WTC11 (cell line): Measurements from ENCODE around the gene ZSCAN21. TPM values are rescaled to one million over a fixed set of nuclear protein-coding genes. Genes with fewer than 3 reads are reported as not detected.
"Not testable (repeated sequence)": the region's sequence is repeated elsewhere in the genome, so short reads cannot be mapped to it uniquely, and the experiment has no call there.

Experiments
- ATAC-seq: fragments of 200-7000 bp; cut with Tn5 transposase; 2 replicates; pipeline ENCODE4 v1.10.0; 2021; ENCODE audit warnings: mild to moderate bottlenecking, moderate library complexity
- CTCF ChIA-PET: fragments of 300-600 bp; sonication (Branson Sonifier 250); formaldehyde crosslinking; loops from one replicate; lab custom pipeline; 2021; ENCODE audit warnings: antibody characterized with exemption; lab: Charles Lee
- POLR2A ChIA-PET: fragments of 350-600 bp; sonication (Branson Sonifier 250); formaldehyde crosslinking; loops from one replicate; lab custom pipeline; 2021; ENCODE audit warnings: antibody characterized with exemption; lab: Charles Lee
- DNase-seq: peaks from one replicate; pipeline ENCODE4 v3.0.0; 2021; ENCODE audit warnings: low spot score
- H3K27ac Mint-ChIP-seq: 2 replicates; pipeline ENCODE4 v1.8.0; 2021; ENCODE audit warnings: mixed read lengths
- H3K27me3 Mint-ChIP-seq: 2 replicates; pipeline ENCODE4 v1.8.0; 2021; ENCODE audit warnings: low read depth, mild to moderate bottlenecking, moderate library complexity, mixed read lengths
- H3K36me3 Mint-ChIP-seq: 2 replicates; pipeline ENCODE4 v1.8.0; 2021; ENCODE audit warnings: mixed read lengths
- H3K4me1 Mint-ChIP-seq: 2 replicates; pipeline ENCODE4 v1.8.0; 2022; ENCODE audit warnings: mixed read lengths
- H3K4me3 Mint-ChIP-seq: 2 replicates; pipeline ENCODE4 v1.8.0; 2021; ENCODE audit warnings: mild to moderate bottlenecking, moderate library complexity, mixed read lengths
- H3K9me3 Mint-ChIP-seq: 2 replicates; pipeline ENCODE4 v1.8.0; 2021; ENCODE audit warnings: mixed read lengths
- CREB1 ChIP-seq: sonication (generic); formaldehyde crosslinking; IDR thresholded peaks from 2 replicates; pipeline ENCODE4 v1.8.0; 2023; ENCODE audit warnings: mild to moderate bottlenecking, missing genetic modification reagents
- FOXJ3 ChIP-seq: sonication (generic); formaldehyde crosslinking; IDR thresholded peaks from 2 replicates; pipeline ENCODE4 v1.9.0; 2021; ENCODE audit warnings: missing genetic modification reagents, mild to moderate bottlenecking, borderline replicate concordance
- GABPB1 ChIP-seq: sonication (generic); formaldehyde crosslinking; IDR thresholded peaks from 2 replicates; pipeline ENCODE4 v1.8.1; 2023; ENCODE audit warnings: mild to moderate bottlenecking, missing genetic modification reagents
- GRHL2 ChIP-seq: fragments of 250-450 bp; sonication (Bioruptor Pico); IDR thresholded peaks from 2 replicates; pipeline ENCODE4 v1.8.0; 2022; ENCODE audit warnings: mild to moderate bottlenecking, moderate library complexity; ENCODE audit not compliant: insufficient replicate concordance, severe bottlenecking
- NFATC4 ChIP-seq: fragments of 250-450 bp; sonication (Bioruptor Pico); IDR thresholded peaks from 2 replicates; pipeline ENCODE4 v1.9.0; 2021; ENCODE audit warnings: mild to moderate bottlenecking
- NFYB ChIP-seq: sonication (generic); formaldehyde crosslinking; conservative IDR thresholded peaks from 2 replicates; pipeline ENCODE4 v1.8.0; 2022; ENCODE audit warnings: low read depth, missing genetic modification reagents
- PRRX2 ChIP-seq: fragments of 250-450 bp; sonication (Bioruptor Pico); IDR thresholded peaks from 2 replicates; pipeline ENCODE4 v1.8.0; 2021; ENCODE audit warnings: mild to moderate bottlenecking
- SMAD3 ChIP-seq: sonication (generic); formaldehyde crosslinking; IDR thresholded peaks from 2 replicates; pipeline ENCODE4 v1.8.0; 2022; ENCODE audit warnings: missing genetic modification reagents, mild to moderate bottlenecking, borderline replicate concordance
- SMAD4 ChIP-seq: sonication (generic); formaldehyde crosslinking; IDR thresholded peaks from 2 replicates; pipeline ENCODE4 v1.8.0; 2022; ENCODE audit warnings: mild to moderate bottlenecking, missing genetic modification reagents
- ZNF416 ChIP-seq: fragments of 250-450 bp; sonication (Bioruptor Pico); IDR thresholded peaks from 2 replicates; pipeline ENCODE4 v1.9.0; 2021; ENCODE audit warnings: mild to moderate bottlenecking, inconsistent platforms
- total RNA-seq: library from RNA; stranded (reverse); gene quantifications from 3 replicates; pipeline ENCODE4 v1.2.3, GENCODE V29; 2021
- TF ChIP-seq, protein P1 (sequence below): sonication (generic); formaldehyde crosslinking; IDR thresholded peaks from 2 replicates; pipeline ENCODE4 v1.8.1; 2022; ENCODE audit warnings: mild to moderate bottlenecking, missing genetic modification reagents, moderate library complexity, borderline replicate concordance
- TF ChIP-seq, protein P2 (sequence below): sonication (generic); formaldehyde crosslinking; conservative IDR thresholded peaks from 2 replicates; pipeline ENCODE4 v1.8.1; 2023; ENCODE audit warnings: mild to moderate bottlenecking, low read depth, missing genetic modification reagents, moderate library complexity
- TF ChIP-seq, protein P3 (sequence below): fragments of 250-450 bp; sonication (Bioruptor Pico); IDR thresholded peaks from 2 replicates; pipeline ENCODE4 v1.9.0; 2021; ENCODE audit warnings: mild to moderate bottlenecking
- TF ChIP-seq, protein P4 (sequence below): sonication (generic); formaldehyde crosslinking; IDR thresholded peaks from 2 replicates; pipeline ENCODE4 v1.8.1; 2023; ENCODE audit warnings: mild to moderate bottlenecking, moderate library complexity, missing genetic modification reagents
- TF ChIP-seq, protein P5 (sequence below): sonication (generic); formaldehyde crosslinking; IDR thresholded peaks from 2 replicates; pipeline ENCODE4 v1.8.0; 2023; ENCODE audit warnings: missing genetic modification reagents

Gene ZSCAN21
- total RNA-seq, 1 experiment from 2014 or later, result 25.5 TPM

DNA sequence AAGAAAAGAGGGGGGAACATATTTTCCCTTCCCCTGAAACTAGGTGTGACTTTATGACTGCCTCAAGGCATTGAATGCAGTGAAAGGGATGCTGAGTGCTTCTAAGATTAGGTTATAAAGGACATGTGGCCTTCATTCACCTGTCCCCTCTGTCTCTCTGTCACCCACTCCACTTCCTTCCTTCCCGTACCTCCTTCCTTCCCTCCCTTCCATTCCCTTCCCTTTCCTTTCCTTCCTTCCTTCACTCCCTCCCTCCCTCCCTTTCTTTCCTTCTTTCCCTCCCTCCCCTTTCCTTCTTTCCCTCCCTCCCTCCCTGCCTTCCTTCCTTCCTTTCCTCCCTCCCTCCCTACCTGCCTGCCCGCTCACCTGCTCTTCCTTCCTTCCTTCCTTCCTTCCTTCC, 38.7 kb upstream of the ZSCAN21 start (continued):
- TF ChIP-seq, protein P1, sequence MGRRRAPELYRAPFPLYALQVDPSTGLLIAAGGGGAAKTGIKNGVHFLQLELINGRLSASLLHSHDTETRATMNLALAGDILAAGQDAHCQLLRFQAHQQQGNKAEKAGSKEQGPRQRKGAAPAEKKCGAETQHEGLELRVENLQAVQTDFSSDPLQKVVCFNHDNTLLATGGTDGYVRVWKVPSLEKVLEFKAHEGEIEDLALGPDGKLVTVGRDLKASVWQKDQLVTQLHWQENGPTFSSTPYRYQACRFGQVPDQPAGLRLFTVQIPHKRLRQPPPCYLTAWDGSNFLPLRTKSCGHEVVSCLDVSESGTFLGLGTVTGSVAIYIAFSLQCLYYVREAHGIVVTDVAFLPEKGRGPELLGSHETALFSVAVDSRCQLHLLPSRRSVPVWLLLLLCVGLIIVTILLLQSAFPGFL, result no peak

DNA sequence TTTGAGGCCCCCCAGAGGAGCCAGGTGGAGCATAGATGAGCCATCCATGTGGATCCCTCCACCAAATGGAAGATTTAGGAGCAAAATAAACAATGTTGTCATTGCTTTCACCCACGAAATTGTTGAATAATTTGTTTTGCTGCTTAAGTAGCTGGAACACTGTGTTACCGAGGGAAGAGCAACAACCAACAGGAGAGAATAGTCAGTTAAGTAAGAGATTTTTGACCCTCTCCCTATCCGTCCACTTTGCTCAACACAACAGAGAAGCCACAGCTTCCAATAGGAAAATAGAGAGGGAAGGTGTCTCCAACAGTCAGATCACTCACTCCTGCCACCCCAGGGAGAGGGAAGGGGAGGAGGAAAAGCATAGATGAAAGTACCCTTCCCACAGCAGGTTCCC, 38.1 kb upstream of the ZSCAN21 start:
- CTCF ChIA-PET, result no interaction called here
- peaks cover 5% of the 10 kb centered on the region for H3K27me3 Mint-ChIP-seq
- no peaks in the 10 kb centered on the region for H3K9me3 Mint-ChIP-seq
- POLR2A ChIA-PET, result interaction anchor here (0.8 kb wide), 1 partner anchor 32 kb away, joined by 3 read pairs; no protein-coding TSS in a partner anchor
- no peak for DNase-seq
- no peak for TF ChIP-seq SMAD3 (CRISPR knock-in tag)
- TF ChIP-seq, all 79 proteins: peak for 0
- Mint-ChIP-seq H3K4me3 (no peak overlapping the region), H3K36me3 (no peaks in the 10 kb centered on the region), H3K4me1 (peaks cover 13% of the 10 kb centered on the region), H3K27ac (peak overlapping the region; percentile 43; the same call in 1 of the 2 replicates)
- no peak for ATAC-seq

DNA sequence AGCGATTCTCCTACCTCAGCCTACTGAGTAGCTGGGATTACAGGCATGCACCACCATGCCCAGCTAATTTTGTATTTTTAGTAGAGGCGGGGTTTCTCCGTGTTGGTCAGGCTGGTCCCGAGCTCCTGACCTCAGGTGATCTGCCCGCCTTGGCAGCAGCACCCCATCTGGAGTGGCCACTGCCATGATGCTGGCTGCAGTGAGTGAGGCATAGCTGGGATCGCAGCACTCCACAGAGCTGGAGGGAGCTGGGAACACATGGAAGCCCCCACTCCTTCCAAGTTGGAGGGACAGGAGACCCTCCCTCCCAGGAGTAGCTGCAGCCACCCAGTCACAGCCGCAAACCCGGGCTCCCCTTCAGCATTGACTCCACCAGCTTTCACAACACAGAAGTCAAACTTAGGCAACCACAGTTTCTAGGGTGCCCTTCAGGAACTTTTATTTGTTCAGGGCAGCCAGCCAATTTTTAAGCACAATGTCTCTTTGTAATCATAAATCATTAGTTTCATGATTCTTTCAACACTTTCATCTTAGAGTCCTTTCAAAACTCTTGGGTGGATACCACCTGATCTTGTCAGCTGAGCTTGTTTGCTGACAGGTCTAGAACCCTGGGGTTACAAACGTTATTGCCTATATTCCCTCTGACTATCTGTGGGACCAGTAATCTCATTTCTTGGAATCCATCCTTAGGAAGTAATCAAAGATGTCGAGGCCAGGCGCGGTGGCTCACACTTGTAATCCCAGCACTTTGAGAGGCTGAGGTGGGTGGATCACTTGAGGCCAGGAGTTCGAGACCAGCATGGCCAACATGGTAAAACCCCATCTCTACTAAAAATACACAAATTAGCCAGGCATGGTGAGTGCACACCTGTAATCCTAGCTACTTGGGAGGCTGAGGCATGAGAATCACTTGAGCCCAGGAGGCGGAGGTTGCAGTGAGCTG, 36.9 kb upstream of the ZSCAN21 start:
- H3K9me3 Mint-ChIP-seq, POLR2A ChIA-PET, H3K36me3 Mint-ChIP-seq, H3K27me3 Mint-ChIP-seq, ATAC-seq, H3K4me3 Mint-ChIP-seq, DNase-seq, CTCF ChIA-PET, H3K27ac Mint-ChIP-seq: not testable (repeated sequence)
- H3K4me1 Mint-ChIP-seq, result peaks cover 17% of the 10 kb centered on the region

DNA sequence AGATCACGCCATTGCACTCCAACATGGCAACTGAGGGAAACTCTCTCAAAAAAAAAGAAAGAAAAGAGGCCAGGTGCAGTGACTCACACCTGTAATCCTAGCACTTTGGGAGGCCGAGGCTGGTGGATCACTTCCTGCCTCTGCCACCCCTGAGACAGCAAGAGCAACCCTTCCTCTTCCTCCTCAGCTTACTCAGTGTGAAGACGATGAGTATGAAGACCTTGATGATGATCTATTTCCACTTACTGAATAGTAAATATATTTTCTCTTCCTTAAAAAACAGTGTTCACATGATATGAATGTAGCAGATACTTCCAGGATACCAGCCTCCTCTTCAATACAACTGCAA, 36.3 kb upstream of the ZSCAN21 start:
- no peak for TF ChIP-seq GABPB1 (CRISPR knock-in tag)
- TF ChIP-seq, protein P2, sequence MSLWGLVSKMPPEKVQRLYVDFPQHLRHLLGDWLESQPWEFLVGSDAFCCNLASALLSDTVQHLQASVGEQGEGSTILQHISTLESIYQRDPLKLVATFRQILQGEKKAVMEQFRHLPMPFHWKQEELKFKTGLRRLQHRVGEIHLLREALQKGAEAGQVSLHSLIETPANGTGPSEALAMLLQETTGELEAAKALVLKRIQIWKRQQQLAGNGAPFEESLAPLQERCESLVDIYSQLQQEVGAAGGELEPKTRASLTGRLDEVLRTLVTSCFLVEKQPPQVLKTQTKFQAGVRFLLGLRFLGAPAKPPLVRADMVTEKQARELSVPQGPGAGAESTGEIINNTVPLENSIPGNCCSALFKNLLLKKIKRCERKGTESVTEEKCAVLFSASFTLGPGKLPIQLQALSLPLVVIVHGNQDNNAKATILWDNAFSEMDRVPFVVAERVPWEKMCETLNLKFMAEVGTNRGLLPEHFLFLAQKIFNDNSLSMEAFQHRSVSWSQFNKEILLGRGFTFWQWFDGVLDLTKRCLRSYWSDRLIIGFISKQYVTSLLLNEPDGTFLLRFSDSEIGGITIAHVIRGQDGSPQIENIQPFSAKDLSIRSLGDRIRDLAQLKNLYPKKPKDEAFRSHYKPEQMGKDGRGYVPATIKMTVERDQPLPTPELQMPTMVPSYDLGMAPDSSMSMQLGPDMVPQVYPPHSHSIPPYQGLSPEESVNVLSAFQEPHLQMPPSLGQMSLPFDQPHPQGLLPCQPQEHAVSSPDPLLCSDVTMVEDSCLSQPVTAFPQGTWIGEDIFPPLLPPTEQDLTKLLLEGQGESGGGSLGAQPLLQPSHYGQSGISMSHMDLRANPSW (CRISPR knock-in tag), result no peak
- TF ChIP-seq NFATC4 (CRISPR knock-in tag), result no peak
- no peak for TF ChIP-seq NFYB
- H3K4me1 Mint-ChIP-seq, result peaks cover 17% of the 10 kb centered on the region
- no peak overlapping the region for H3K27ac Mint-ChIP-seq
- CTCF ChIA-PET, result no interaction called here
- peaks cover 5% of the 10 kb centered on the region for H3K27me3 Mint-ChIP-seq
- H3K9me3 Mint-ChIP-seq, result no peaks in the 10 kb centered on the region
- ATAC-seq (no peak), DNase-seq (no peak)
- peaks cover 3% of the 10 kb centered on the region; the same call in 1 of the 2 replicates for H3K36me3 Mint-ChIP-seq
- no peak overlapping the region for H3K4me3 Mint-ChIP-seq
- POLR2A ChIA-PET, result no interaction called here

DNA sequence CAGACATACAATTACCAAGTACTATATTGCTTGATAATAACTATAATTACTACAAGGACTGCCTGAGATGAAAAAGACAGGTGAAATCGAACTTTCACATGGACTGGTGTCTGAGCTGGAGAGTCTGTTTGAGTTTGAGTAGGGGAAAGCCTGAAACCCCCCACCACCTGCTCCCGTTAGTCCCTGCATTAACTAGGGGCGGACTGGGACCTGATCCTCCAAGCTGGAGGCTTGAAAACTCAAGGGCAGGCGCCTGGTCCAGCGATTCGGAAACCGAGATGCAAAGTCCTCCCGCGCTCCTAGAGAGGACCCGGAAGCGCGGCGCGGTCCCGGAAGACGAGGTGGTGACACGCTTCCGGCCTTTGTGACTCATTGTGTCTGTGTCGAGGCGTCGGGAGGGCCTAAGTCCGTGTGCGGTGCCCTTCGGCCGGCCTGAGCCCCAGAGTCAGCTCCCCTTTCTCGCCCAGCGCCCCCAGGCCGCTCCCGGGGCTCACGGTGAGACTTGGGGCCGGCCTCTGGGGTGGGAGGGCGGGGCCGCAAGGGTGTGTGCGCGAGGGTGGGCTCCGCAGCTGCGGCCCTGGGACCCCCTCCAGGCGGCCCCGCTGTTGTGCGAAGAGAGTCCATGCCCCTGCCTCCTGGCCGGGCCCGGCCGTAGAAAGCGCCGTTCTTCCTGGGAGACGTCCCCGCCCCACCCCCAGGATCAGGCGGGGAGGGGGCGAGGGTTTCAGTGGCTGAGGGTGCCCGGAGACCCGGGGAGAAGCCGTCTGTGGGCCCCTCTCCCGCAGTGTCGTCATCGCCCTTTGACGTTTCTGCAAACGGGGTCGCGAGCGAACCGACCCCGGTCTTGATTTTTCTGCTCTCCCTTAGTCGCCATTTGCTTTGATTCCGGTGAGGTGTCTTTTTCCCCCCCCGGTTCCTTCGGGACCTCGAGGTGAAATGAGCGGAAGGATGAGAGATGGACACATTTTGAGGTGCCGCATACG, 34.1 kb upstream of the ZSCAN21 start, which contains the start of gene ZKSCAN1:
Gene ZKSCAN1 (plus strand): TSS at position 365 of the 983 bp plus-strand sequence. CDS start 7,911 bp downstream, outside the sequence.
- CTCF ChIA-PET, result interaction anchor here (0.6 to 0.9 kb wide), 3 partner anchors 24 to 568 kb away, joined by 3 to 4 read pairs (median 3); no protein-coding TSS in a partner anchor
- DNase-seq, result peak; percentile 85
- POLR2A ChIA-PET, result interaction anchor here (0.5 to 1.4 kb wide), 5 partner anchors 12 to 474 kb away, joined by 3 to 4 read pairs (median 3); partner anchors contain the start of gene ZSCAN21
- H3K9me3 Mint-ChIP-seq, result no peaks in the 10 kb centered on the region
- peaks cover 3% of the 10 kb centered on the region; the same call in 1 of the 2 replicates for H3K36me3 Mint-ChIP-seq
- peaks cover 5% of the 10 kb centered on the region for H3K27me3 Mint-ChIP-seq
- H3K4me1 Mint-ChIP-seq, result peaks cover 22% of the 10 kb centered on the region
- peak; percentile 94 for ATAC-seq
- peak within 1 kb of the TSS; percentile 90 for H3K4me3 Mint-ChIP-seq
- H3K27ac Mint-ChIP-seq, result peak within 1 kb of the TSS; percentile 95
- TF ChIP-seq CREB1 (0 out of 2 replicates have a peak, but pooled peaks have one; percentile 33), FOXJ3 (CRISPR knock-in tag) (no peak), ZNF416 (no peak), PRRX2 (CRISPR knock-in tag) (no peak), SMAD4 (CRISPR knock-in tag) (no peak), GRHL2 (no peak)
- TF ChIP-seq, protein P3, sequence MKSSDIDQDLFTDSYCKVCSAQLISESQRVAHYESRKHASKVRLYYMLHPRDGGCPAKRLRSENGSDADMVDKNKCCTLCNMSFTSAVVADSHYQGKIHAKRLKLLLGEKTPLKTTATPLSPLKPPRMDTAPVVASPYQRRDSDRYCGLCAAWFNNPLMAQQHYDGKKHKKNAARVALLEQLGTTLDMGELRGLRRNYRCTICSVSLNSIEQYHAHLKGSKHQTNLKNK (CRISPR knock-in tag), result no peak
- TF ChIP-seq, protein P4, sequence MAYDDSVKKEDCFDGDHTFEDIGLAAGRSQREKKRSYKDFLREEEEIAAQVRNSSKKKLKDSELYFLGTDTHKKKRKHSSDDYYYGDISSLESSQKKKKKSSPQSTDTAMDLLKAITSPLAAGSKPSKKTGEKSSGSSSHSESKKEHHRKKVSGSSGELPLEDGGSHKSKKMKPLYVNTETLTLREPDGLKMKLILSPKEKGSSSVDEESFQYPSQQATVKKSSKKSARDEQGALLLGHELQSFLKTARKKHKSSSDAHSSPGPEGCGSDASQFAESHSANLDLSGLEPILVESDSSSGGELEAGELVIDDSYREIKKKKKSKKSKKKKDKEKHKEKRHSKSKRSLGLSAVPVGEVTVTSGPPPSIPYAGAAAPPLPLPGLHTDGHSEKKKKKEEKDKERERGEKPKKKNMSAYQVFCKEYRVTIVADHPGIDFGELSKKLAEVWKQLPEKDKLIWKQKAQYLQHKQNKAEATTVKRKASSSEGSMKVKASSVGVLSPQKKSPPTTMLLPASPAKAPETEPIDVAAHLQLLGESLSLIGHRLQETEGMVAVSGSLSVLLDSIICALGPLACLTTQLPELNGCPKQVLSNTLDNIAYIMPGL, result 0 out of 2 replicates have a peak, but pooled peaks have one; percentile 22
- TF ChIP-seq, protein P5, sequence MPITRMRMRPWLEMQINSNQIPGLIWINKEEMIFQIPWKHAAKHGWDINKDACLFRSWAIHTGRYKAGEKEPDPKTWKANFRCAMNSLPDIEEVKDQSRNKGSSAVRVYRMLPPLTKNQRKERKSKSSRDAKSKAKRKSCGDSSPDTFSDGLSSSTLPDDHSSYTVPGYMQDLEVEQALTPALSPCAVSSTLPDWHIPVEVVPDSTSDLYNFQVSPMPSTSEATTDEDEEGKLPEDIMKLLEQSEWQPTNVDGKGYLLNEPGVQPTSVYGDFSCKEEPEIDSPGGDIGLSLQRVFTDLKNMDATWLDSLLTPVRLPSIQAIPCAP (CRISPR knock-in tag), result no peak
